GM11168 (cell line): ENCODE measurements around the gene SSBP3.

ENCODE experiments used
- in situ Hi-C: fragments of 300-500 bp; cut with MboI; formaldehyde crosslinking; loops from one replicate; pipeline ENCODE4 v1.12.0; 2022; ENCODE audit warnings: low sequenced_read_pairs; ENCODE audit not compliant: unreplicated experiment

Gene SSBP3

GRCh38 chr1:54315099-54315498, 91.1 kb downstream of the SSBP3 start:
- in situ Hi-C loops = no loop called here

GRCh38 chr1:54314696-54315095, 91.5 kb downstream of the SSBP3 start:
- in situ Hi-C loops = no loop called here

GRCh38 chr1:54312796-54313316, 93.3 kb downstream of the SSBP3 start:
- in situ Hi-C loops = no loop called here

- in situ Hi-C loops = no loop called here
Observed at GRCh38 chr1:54311506-54311905, 94.7 kb downstream of the SSBP3 start.

GRCh38 chr1:54310439-54311328, 95.5 kb downstream of the SSBP3 start:
- in situ Hi-C loops = no loop called here

- in situ Hi-C loops = no loop called here
Observed at GRCh38 chr1:54309631-54310366, 96.4 kb downstream of the SSBP3 start.

GRCh38 chr1:54307305-54307704, 98.9 kb downstream of the SSBP3 start:
- in situ Hi-C loops = no loop called here

GRCh38 chr1:54305906-54306514, 100.2 kb downstream of the SSBP3 start:
- in situ Hi-C loops = no loop called here

GRCh38 chr1:54304518-54304917, 101.7 kb downstream of the SSBP3 start:
- in situ Hi-C loops = no loop called here

GRCh38 chr1:54302951-54303843, 103.0 kb downstream of the SSBP3 start:
- in situ Hi-C loops = no loop called here

GRCh38 chr1:54302549-54302948, 103.6 kb downstream of the SSBP3 start:
- in situ Hi-C loops = no loop called here

GRCh38 chr1:54301497-54301896, 104.7 kb downstream of the SSBP3 start:
- in situ Hi-C loops = no loop called here

- in situ Hi-C loops = no loop called here
Observed at GRCh38 chr1:54300401-54300800, 105.8 kb downstream of the SSBP3 start.

GRCh38 chr1:54299037-54299436, 107.2 kb downstream of the SSBP3 start:
- in situ Hi-C loops = no loop called here

- in situ Hi-C loops = no loop called here
Observed at GRCh38 chr1:54298284-54299033, 107.7 kb downstream of the SSBP3 start.

- in situ Hi-C loops = no loop called here
Observed at GRCh38 chr1:54297596-54298283, 108.5 kb downstream of the SSBP3 start.

- in situ Hi-C loops = no loop called here
Observed at GRCh38 chr1:54296666-54297065, 109.5 kb downstream of the SSBP3 start.

- in situ Hi-C loops = no loop called here
Observed at GRCh38 chr1:54294887-54295286, 111.3 kb downstream of the SSBP3 start.
